ENCODE results near the gene CLVS2.

GRCh38 chr6:123091091-123091895 is 95.3 kb downstream of the CLVS2 start:
- no peak for TF ChIP-seq EZH2 (IDR thresholded peaks at IDR 0.05)
- no peak for TF ChIP-seq POLR2AphosphoS5 (IDR thresholded peaks at IDR 0.05; ENCODE audit: borderline replicate concordance, low read depth, low read length)
- TF ChIP-seq FOXP2 (optimal IDR thresholded peaks at IDR 0.05; ENCODE audit: control extremely low read depth, extremely low read length, insufficient read depth) = no peak
